ENCODE data around the gene CD44.

The CD44 gene

DNA sequence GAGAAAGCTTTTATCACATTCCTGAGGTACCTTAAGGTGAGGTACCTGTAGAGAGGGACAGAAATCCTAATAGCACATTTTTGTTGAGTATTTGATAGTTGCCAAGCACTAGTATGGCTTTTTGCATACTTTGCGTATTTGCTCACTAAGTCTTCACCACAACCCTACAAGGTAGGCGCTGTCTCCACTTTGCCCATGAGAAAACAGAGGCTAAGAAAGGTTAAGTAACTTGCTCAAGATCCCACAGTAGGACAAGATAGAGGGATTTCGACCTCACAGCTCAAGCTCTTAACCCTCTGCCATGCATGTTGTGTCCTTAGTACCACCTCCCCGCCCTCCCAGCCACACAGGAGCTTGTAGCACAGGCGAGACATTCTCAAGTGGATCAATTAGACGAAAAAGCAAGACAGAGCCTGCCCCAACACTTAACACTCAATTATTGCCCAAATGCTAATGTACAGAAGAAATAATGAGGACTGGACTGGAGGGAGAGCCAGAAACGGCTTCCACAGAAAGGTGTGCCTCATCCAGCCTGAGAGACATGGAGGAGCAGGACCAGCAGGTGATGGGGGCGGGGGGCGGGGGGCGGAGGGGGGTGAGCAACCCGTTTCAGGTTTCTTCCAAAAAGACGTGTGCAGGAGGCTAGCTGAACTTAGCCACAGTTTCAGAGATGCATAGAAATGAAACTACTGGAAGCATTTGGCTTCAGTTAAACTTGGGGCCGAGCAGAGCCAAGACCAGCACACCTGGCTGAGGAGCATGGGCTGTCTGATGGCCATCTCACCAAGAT is 26.7 kb upstream of the CD44 start:
- DNase-seq (ENCODE audit: low read depth) = no peak

DNA sequence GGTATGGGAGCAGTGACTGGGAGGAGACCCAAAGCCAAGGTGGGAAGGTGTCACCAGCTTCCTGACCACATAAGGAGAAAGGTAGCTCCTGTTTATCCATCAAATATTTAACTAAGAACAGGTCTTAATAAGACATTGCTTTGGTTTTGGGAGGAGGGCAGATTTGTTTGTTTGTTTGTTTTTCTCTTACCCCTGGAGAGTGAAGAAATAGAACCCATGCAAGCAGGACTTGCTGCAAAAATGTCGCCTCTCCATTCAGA is 26.2 kb upstream of the CD44 start:
- no peak for DNase-seq (ENCODE audit: low read depth)

DNA sequence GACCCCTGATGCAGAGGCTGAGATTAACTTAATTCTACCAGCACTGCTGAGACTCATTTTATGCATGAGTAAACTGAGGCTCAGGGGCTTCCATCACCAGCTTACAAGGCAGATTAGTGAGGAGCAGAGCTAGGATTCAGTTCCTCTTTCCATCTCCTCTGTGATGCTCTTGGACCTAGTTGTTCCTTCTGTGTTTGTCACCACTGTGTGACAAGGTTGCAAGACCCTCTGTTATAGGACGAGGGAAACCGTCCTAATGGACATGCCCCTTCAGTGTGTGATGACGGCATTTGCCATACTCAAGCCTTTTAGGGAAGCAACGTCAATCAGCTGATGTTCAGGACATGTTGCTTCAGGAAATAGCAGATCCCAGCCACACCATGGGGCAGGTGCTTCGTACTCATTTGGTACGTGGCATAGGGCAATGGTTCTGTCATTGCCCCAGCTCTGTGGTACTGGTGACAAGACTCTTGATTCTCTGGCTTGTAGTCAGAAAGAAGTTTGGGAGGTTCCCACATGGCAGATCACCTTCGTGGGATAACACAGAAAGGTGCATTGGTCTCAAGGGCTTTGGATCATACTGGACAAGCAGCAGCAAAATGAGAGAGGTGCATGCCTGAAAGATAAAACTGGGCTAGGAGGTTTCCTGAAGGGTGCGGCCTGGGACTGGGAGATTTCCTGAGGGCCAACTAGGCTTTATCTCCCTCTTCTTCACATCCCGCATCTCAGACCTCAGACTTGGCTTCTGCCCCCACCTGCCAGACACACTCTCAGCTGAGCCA is 23.9 kb upstream of the CD44 start:
- no peak for DNase-seq (ENCODE audit: low read depth)

DNA sequence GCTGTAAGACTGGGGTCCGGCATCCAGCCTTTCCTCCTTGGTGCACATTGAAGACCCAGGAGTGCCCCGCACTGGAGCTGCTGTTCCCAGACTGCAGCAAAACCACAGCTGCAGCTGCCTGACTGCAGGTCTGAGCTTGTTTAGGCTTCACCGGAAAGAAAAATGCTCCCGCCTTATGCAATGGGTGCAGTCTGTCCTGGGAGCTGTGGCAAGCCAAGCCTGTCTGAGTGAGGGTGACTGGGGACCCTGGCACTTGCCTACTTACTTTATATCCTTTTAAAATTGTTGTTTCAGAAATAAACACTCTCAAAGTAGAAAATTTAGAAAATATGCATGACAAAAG is 23.3 kb upstream of the CD44 start:
- no peak for DNase-seq (ENCODE audit: low read depth)

DNA sequence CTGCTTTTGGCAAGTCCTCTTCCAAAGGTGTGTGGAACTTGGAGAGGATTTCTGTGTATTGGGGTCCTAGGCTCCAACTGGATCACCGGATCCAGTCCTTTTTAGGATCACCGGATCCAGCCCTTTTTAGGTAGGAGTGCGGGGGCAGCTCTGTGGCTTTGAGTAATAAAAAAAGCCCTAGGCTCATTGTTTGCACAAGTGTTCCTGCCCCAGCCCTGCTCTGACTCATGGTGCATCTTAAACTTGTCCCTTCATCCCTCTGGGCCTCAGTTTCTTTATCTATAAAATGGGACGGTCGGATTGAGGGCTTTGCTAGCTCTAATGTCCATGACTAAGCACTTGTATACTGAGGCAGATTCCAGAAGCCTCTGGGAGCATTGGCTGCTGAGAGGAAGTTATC is 22.7 kb upstream of the CD44 start:
- DNase-seq (ENCODE audit: low read depth) = no peak

DNA sequence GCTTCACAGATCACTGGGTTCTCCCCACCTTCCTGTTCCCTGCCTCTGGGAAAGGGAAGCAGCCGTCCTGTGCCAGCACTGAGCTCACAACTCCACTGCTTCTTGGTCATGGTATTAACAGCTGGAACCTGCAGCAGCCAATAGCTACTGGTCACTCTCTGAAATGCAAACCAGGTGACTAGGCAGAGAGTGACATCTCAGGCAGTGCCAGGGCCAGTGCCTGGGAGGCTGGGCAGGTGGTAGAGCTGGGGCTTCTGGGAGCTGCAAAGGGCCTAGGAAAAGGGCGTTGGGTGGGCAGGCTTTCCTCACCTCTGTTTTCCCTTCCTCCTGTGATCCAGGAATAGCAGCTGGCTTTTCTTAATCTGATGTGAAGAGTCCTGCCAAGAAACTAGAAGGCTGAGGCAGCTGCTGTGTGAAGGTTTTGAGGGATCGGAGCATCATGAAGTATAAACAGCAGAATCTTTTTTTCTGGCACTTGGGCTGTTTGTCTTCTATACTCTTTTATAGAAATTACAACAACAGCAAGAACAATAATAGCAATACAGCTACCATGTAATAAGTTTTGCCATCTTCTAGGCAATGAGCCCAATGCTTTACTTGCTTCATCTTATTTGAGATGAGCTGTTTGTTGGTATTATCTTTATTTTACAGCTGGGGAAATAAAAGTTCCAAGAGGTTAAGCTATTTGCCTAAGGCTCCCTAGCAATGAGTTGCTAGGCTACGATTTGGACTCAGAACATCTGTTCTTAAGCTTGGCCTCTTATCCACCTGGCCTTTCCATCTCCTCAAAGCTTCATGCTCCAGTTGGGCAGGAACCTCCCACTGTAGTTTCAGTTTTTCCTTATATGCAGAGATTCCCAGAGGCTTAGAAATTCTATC is 22.0 kb upstream of the CD44 start:
- no peak for DNase-seq (ENCODE audit: low read depth)

DNA sequence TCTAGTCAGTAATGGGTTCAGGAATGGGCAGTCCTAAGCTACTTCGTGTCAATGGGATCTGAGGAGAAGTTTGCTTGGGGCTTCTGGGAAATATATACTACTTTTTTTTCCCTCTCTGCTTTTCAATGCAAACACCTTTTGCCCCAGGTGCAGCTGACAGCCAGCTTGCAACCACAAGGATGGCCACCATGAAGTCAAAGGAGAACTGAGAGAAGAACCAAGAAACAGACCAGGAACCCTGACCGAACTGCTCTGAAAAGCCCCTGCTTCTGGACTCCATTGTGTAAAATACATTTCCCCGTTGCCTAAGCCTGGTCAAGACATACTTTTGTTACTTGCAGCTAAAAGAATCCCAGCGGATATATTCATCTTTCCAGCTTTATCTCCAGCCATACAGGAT is 20.1 kb upstream of the CD44 start:
- no peak for DNase-seq (ENCODE audit: low read depth)

DNA sequence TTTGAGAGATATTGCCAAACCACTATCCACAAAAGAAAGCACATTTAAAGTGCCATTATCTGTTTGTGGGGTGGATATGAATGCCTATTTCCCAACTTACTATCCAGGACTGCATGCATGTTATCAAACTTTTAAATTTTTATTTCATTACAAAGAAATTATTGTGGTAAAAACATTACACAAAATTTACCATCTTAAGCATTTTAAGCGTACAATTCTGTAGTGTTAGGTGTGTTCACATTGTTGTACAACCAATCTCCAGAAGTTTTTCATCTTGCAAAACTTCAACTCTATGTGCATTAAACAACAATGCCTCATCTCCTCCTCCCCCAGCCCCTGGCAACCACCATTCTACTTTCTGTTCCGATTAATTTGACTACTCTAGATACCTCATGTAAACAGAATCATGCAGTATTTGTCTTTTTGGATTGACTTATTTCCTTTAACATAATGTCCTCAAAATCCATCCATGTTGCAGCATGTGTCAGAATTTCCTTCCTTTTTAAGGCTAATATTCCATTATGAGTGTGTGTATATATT is 17.6 kb upstream of the CD44 start:
- DNase-seq (ENCODE audit: low read depth) = no peak

DNA sequence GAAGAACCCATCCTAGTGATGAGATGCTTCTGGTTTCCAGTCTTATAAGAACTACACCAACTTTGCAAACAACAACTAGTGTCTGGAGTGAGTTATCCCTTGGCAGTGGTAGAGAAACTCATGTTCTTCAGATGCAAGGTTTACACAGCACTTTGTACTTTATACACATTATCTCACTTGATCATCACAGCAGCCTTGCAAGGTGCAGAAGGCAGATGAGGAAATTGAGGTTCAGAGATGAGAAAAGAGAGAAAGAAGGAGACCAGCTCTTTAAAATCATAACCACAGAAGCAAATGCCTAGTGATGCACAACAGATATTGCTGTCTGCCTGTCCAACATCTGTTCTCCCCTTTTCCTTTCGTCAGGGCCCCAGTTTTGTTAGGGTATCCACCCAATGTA is 16.7 kb upstream of the CD44 start:
- no peak for DNase-seq (ENCODE audit: low read depth)

DNA sequence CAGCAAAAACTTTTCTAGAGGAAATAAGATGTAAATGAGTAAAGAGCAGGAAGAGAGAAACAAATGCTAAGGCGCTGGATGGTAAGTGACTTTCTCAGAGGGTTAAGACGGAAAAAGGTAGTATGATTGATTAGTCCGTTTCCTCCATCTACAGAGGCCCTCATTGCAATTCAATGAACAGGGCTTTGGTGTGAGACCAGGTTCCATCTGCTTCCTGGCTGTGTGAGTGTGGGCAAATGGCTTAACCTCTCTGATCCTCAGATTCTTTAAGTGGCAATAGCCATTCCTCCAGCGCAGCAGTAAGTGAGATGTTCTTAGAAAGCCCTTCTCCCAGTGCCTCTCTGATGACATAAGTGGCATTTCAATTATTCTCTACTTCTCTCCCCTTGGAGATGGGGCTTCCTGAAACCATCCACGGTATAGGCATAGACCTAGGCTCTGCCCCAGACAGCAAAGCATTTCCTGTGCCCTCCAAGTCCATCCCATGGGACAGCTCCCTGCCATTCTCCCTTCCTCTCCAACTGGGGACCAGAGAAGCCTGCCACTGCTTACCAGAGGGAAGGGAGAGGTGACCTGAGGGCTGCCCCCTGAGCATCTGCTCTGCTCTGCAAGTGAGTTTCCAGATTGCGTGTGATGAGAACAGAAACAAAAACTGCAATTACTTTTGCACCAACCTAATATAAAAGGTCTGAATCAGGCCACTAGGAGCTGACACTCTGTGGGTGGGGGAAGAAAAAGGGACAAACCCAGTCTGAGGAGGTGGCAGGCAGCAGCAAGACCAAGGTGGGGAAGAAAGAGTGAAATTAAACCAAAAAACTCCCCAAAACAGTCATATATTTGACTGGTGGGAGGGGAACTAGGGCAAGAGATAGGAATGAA is 12.7 kb upstream of the CD44 start:
- DNase-seq (ENCODE audit: low read depth) = no peak

DNA sequence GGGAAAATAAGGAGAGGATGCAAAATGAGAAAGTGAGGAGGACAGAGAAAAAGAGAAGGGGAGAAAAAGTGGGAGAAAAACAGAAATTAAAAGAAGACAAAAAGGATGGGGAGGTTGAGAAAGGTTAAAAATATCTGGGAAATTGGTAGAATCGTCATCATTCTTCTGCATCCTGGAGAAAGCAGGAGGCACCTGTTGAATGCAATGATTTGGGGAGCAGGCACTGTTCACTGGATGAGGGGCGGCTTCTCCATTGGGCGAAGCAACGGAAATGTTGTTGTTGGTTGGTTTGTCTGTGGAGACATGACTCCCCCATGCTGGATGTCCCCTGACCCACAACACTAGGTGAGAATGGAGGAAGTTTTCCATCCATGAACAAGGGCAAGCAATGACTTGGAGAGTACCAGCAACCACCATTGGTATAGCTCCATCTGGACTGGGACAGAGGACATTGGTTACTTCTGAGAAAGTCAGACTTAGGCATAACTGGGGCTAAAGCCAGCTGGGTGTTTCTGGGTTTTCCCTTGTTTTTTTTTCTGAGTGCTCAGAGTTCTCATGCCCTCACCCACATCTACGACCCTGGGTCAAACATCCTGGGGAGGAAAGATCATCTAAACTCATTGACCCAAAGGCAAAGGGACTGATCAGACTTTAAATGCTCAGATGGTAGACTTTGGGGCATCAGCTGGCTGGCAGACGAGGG is 11.9 kb upstream of the CD44 start:
- DNase-seq (ENCODE audit: low read depth) = no peak

DNA sequence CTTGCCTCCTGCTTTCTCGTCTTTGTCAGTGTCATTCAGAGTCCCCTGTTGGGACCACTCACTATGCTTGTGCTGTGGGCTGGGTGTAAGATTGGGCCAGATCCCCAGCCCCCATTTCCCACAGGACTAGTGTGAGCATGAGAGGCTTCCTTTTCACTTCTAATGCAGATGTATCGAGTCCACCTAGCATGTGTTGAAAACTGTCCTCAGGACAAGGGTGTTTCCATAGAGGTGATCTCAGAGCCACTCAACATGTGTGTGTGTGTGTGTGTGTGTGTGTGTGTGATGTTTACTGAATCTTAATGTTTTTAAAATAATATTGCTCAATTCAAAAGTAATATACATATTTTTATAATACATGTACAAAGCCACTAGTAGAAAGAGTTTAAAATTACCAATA is 11.4 kb upstream of the CD44 start:
- DNase-seq (ENCODE audit: low read depth) = no peak

DNA sequence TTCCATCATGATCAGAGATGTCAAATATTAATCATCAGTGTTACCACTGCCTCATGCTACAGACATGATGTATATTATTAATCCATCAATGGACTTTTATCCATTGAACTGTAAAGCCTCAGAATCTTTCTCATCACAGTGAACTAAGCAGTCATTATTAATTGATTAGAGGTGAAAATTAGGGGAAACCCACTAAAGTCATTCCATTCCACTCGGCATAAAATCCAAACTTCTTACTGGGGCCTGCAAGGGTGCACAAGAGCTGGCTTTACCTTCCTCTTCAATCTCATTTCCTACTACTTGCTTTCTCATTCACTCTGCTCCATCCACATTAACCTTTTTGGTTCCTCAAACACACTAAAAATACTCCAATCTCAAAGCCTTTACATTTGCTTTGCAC is 7.9 kb upstream of the CD44 start:
- no peak for DNase-seq (ENCODE audit: low read depth)

DNA sequence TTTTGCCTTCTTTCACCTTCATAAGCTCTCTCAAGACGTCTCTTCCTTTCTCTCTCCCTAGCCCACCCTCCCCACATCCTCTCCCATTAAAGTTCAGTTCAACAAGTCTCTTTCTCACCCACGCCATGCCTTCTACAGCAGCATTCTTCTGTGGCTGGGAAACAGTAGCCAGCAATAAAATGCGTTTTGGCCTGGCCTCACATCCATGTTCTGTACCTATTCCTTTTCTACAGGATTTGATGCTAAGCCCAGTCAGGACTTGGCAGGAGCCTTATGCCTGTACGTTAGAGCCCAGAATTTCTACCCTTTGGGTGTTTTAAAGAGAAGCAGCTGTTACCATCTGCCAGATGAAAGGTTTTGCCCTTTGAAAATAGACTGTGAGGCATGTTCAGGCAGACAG is 7.1 kb upstream of the CD44 start:
- no peak for DNase-seq (ENCODE audit: low read depth)

DNA sequence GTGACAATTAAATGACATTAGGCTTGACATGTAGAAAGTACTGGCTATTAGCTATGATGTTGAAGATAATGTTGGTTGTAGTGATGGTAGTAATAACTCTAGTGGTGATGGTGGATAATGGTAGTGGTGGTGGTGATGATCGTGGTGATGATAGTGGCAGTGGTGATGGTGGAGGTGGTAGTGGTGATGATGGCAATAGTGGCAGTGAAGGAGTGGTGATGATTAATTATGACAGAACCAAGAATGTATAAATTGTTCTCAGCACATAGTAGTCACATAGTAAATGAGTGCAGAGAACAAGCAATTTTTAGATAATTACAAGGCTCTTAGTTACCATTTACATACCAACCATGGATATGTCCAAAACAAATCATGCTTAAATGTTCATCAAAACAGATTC is 5.3 kb upstream of the CD44 start:
- no peak for DNase-seq (ENCODE audit: low read depth)

DNA sequence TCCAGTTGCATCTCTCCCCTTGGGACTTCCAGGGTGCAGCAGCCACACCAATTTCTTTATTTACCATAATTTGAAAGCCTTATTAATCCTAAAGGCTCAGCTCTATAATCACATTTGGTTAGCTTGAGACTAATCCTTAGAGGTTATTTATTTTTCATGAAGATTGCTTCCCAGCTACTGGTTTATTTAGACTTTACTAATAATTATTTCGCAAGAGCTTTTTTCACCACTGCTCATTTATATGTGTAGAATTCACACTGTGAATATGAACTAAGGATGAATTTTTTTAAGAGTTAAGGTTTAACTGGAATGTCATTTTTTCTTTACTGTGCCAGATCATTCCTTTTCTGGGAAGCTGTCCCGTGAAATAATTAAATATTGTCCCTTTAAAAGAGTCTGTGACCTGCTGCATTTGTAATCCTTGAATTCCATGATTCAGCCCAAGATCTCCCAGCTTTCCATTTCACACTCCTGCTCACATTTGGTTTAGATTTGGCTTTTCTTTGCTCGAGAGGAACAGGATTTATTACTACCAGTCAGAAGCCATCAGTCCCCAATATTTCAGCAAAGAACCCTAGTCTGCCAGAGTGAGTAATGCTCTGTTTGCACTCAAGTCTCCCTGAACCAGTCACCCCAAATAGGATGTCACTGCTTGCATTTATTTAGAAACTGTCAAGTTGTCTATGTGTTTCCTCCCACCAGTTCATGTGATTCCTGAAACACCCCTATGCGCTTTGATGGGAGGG is 4.4 kb upstream of the CD44 start:
- peak; percentile 67 for DNase-seq (ENCODE audit: low read depth)

DNA sequence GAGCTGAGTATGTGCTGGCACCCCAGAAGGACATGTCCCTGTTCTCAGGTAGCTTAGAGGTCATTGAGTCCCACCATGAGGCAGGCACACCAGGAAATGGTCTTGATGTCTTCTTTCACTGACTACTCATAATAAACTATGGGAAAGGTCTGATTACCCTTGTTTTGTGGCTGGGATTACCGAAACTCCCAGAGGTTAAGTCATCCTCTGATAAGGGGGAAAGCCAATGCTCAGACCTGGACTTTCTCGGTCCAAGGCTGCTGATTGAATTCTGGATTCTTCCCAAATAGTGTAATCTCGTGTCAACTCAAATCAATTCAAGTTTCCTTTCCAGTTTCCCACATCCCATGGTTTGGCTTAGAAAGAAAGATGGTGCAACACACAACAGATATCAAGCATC is 3.7 kb upstream of the CD44 start:
- DNase-seq (ENCODE audit: low read depth) = no peak

DNA sequence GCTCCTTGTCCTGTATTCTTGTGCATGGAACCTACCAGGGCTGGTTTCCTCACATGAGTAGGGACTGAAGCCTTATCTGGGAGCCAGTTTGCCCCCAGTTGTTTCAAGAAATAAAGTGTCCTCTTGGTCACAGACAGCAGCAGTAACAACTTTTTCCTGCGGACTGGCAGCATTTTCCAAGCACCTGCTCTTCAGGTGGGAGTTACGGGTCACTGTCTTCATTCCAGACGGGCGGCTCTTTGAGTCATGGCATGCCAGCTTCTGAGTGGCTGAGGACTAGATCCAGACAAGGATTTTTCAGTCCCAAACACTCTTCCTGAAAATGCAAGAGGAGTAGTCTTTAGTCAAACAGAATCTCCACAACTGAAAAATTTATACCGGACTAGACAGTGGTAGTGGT is 2.7 kb upstream of the CD44 start:
- no peak for DNase-seq (ENCODE audit: low read depth)

DNA sequence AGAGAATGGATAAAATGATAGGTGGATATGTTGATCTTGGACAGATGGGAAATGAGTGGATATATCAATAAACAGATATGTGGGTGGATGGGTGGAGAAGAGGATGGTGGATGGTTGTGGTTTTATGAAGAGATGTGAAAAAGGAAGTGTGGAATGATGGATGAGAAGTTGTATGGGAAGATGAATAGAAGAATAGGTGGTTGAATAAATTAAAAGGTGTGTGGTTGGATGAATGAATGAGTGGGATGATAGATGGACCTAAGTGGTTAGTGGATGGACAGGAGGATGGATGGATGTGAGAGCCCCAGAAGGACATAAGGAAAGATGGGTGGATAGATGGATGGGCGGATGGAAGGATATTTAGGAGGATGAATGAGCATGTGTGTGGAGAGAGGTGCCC is 913 bp upstream of the CD44 start:
- no peak for DNase-seq (ENCODE audit: low read depth)

DNA sequence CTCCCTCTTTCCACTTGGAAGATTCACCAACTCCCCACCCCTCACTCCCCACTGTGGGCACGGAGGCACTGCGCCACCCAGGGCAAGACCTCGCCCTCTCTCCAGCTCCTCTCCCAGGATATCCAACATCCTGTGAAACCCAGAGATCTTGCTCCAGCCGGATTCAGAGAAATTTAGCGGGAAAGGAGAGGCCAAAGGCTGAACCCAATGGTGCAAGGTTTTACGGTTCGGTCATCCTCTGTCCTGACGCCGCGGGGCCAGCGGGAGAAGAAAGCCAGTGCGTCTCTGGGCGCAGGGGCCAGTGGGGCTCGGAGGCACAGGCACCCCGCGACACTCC is 397 bp upstream of the CD44 start:
- DNase-seq (ENCODE audit: low read depth) = no peak

All from GM04504 (cell line).